Gastrocnemius medialis (tissue), 4 donors: ENCODE measurements around the gene RBPJL.

Experiments
- CTCF ChIP-seq, 5 experiments: fragments of 450-650 bp in 3 of 5; fragments of 200-600 bp in 2 of 5; sonication (generic) in 2 of 5; IDR thresholded peaks in 4 of 5; conservative IDR thresholded peaks in 1 of 5; 1 replicate in 4 of 5; 2 replicates in 1 of 5; pipeline ENCODE4 v1.5.1; 2016 to 2019; ENCODE audit warnings: antibody characterized with exemption in 5 of 5, mild to moderate bottlenecking in 3 of 5, moderate library complexity in 3 of 5
- POLR2A ChIP-seq, 2 donors: fragments of 450-650 bp; IDR thresholded peaks; one replicate each; pipeline ENCODE4 v1.6.1; 2017; ENCODE audit warnings: antibody characterized with exemption in 2 of 2, mild to moderate bottlenecking in 2 of 2, moderate library complexity in 2 of 2

GRCh38 chr20:45307076-45307640 is 518 bp downstream of the RBPJL start:
- TF ChIP-seq POLR2A (IDR thresholded peaks at IDR 0.05) (no peak), CTCF (IDR thresholded peaks at IDR 0.05 in 4 of 5, conservative IDR thresholded peaks at IDR 0.05 in 1 of 5) (no peak)
